IMR-90 (cell line): ENCODE measurements around the gene ADAMTSL1. TPM values are rescaled to one million over a fixed set of nuclear protein-coding genes. Genes with fewer than 3 reads are reported as not detected.
A peak's percentile ranks its signal among the peaks of the same experiment; 100 is the strongest.

ENCODE experiments used
- ATAC-seq: fragments of 200-7000 bp; cut with Tn5 transposase; 2 replicates; pipeline ENCODE4 v1.9.1; 2020; ENCODE audit warnings: low read depth, mild to moderate bottlenecking, moderate library complexity
- BruUV-seq: library from RNA; stranded (reverse); fragments of 400-500 nt; replicated peaks from 2 replicates; lab custom pipeline; 2021; lab: Mats Ljungman, UMichigan
- CTCF ChIA-PET: fragments of 300-600 bp; formaldehyde crosslinking; extraction: SDS; loops from one replicate; lab custom pipeline; 2021; ENCODE audit warnings: antibody characterized with exemption; lab: Yijun Ruan, JAX
- POLR2A ChIA-PET: fragments of 300-600 bp; sonication (Branson Sonifier 250); formaldehyde crosslinking; loops from one replicate; lab custom pipeline; 2022; ENCODE audit warnings: antibody characterized with exemption; ENCODE audit not compliant: unreplicated experiment; lab: Charles Lee
- DNase-seq: peaks from one replicate; pipeline ENCODE4 v3.0.0; 2013
- H2AFZ ChIP-seq: replicated peaks from 2 replicates; pipeline ENCODE3; 2013; ENCODE audit warnings: low read length, mild to moderate bottlenecking; ENCODE audit not compliant: poor library complexity
- H2AK5ac ChIP-seq: 2 replicates; pipeline ENCODE4 v1.6.1; 2013; ENCODE audit warnings: low read depth, low read length, inconsistent platforms
- H2AK9ac ChIP-seq: replicated peaks from 2 replicates; pipeline ENCODE3; 2013; ENCODE audit warnings: mild to moderate bottlenecking, low read depth, low read length, moderate library complexity; ENCODE audit not compliant: poor library complexity
- H2BK120ac ChIP-seq: 2 replicates; pipeline ENCODE4 v1.6.1; 2013; ENCODE audit warnings: low read depth, low read length, inconsistent platforms
- H2BK15ac ChIP-seq: 3 replicates; pipeline ENCODE4 v1.6.1; 2013; ENCODE audit warnings: low read depth, low read length, inconsistent platforms
- H2BK20ac ChIP-seq: 2 replicates; pipeline ENCODE4 v1.6.1; 2013; ENCODE audit warnings: low read depth, mild to moderate bottlenecking, inconsistent platforms, low read length, moderate library complexity
- H2BK5ac ChIP-seq: 2 replicates; pipeline ENCODE4 v1.6.1; 2013; ENCODE audit warnings: mild to moderate bottlenecking, low read depth, low read length, inconsistent platforms; ENCODE audit not compliant: poor library complexity, severe bottlenecking
- H3K14ac ChIP-seq: replicated peaks from 2 replicates; pipeline ENCODE4 v1.6.1; 2013; ENCODE audit warnings: low read depth, low read length, inconsistent platforms
- H3K18ac ChIP-seq: 2 replicates; pipeline ENCODE4 v1.6.1; 2013; ENCODE audit warnings: low read depth, low read length, control low read depth
- H3K23ac ChIP-seq: 2 replicates; pipeline ENCODE4 v1.6.1; 2013; ENCODE audit warnings: low read depth, low read length, inconsistent platforms
- H3K27ac ChIP-seq: 2 replicates; pipeline ENCODE4 v1.5.1; 2013; ENCODE audit warnings: mild to moderate bottlenecking, control low read depth, low read length; ENCODE audit not compliant: insufficient read depth
- H3K27me3 ChIP-seq: 2 replicates; pipeline ENCODE4 v1.6.1; 2013; ENCODE audit warnings: low read length; ENCODE audit not compliant: control insufficient read depth, insufficient read depth
- H3K36me3 ChIP-seq: 2 replicates; pipeline ENCODE4 v1.6.1; 2013; ENCODE audit warnings: low read length, mixed read lengths; ENCODE audit not compliant: control insufficient read depth, insufficient read depth
- H3K4ac ChIP-seq: 2 replicates; pipeline ENCODE4 v1.6.1; 2013; ENCODE audit warnings: low read depth, low read length, inconsistent platforms
- H3K4me1 ChIP-seq: 2 replicates; pipeline ENCODE4 v1.6.1; 2013; ENCODE audit warnings: low read length, mixed read lengths; ENCODE audit not compliant: control insufficient read depth, insufficient read depth
- H3K4me2 ChIP-seq: 2 replicates; pipeline ENCODE4 v1.6.1; 2013; ENCODE audit warnings: low read depth, mild to moderate bottlenecking, control low read depth, low read length, moderate library complexity
- H3K4me3 ChIP-seq: 2 replicates; pipeline ENCODE4 v1.5.1; 2013; ENCODE audit warnings: low read depth, mild to moderate bottlenecking, control low read depth, low read length, moderate library complexity; ENCODE audit not compliant: insufficient read depth
- H3K56ac ChIP-seq: 2 replicates; pipeline ENCODE4 v1.6.1; 2013; ENCODE audit warnings: low read length, inconsistent platforms; ENCODE audit not compliant: insufficient read depth; ENCODE audit errors: extremely low read depth
- H3K79me1 ChIP-seq, 2 experiments: 2 replicates each; pipeline ENCODE4 v1.6.1; 2013; ENCODE audit warnings: low read length in 2 of 2, inconsistent platforms in 1 of 2, low read depth in 1 of 2
- H3K9ac ChIP-seq: 2 replicates; pipeline ENCODE4 v1.6.1; 2013; ENCODE audit warnings: low read depth, low read length, control low read depth
- H3K9me1 ChIP-seq: 2 replicates; pipeline ENCODE4 v1.6.1; 2013; ENCODE audit warnings: low read length, inconsistent platforms; ENCODE audit not compliant: insufficient read depth
- H3K9me3 ChIP-seq: 2 replicates; pipeline ENCODE4 v1.6.1; 2013; ENCODE audit warnings: low read length; ENCODE audit not compliant: control insufficient read depth, insufficient read depth
- H4K20me1 ChIP-seq: 2 replicates; pipeline ENCODE4 v1.6.1; 2013; ENCODE audit warnings: low read length, inconsistent platforms; ENCODE audit not compliant: insufficient read depth
- H4K5ac ChIP-seq: 2 replicates; pipeline ENCODE4 v1.6.1; 2013; ENCODE audit warnings: mild to moderate bottlenecking, low read depth, low read length, control low read depth
- H4K8ac ChIP-seq, 2 experiments: 2 replicates each; pipeline ENCODE4 v1.6.1; 2013; ENCODE audit warnings: low read depth in 2 of 2, low read length in 2 of 2, control low read depth in 1 of 2, inconsistent platforms in 1 of 2
- H4K91ac ChIP-seq: 2 replicates; pipeline ENCODE4 v1.6.1; 2013; ENCODE audit warnings: low read depth, low read length, inconsistent platforms; ENCODE audit not compliant: insufficient read depth
- NFE2L2 ChIP-seq: fragments of 150-350 bp; IDR thresholded peaks from 2 replicates; pipeline ENCODE4 v1.6.1; 2016; ENCODE audit warnings: low read depth, mild to moderate bottlenecking, low read length
- WGBS, 2 experiments: methylation state at CpG; one replicate each; pipeline versions ENCODE4 v1.1.5 to v1.1.7; 2013; ENCODE audit warnings: missing lambda C conversion rate in 2 of 2; ENCODE audit not compliant: insufficient read length in 1 of 2; ENCODE audit errors: extremely low coverage in 2 of 2; 5-methylcytosine and 5-hydroxymethylcytosine counted together
- dilution Hi-C: fragments of 300-500 bp; cut with HindIII; formaldehyde crosslinking; loops from one replicate; pipeline ENCODE4 v1.14.3; 2018; ENCODE audit warnings: low sequenced_read_pairs; ENCODE audit not compliant: unreplicated experiment
- in situ Hi-C: fragments of 300-500 bp; cut with MboI; formaldehyde crosslinking; loops from 3 replicates; pipeline ENCODE4 v1.14.3; 2019; ENCODE audit warnings: low sequenced_read_pairs, inconsistent platforms, mixed read lengths
- intact Hi-C: fragments of 100-400 bp; cut with micrococcal nuclease; formaldehyde crosslinking; loops from 2 replicates; pipeline ENCODE4 v1.10.0; 2022
- polyA plus RNA-seq, 3 experiments: library from polyadenylated mRNA; depleted of rRNA; stranded (reverse); fragments of >200 nt; gene quantifications; 2 replicates each; pipeline ENCODE4 v1.2.3, GENCODE V29; 2012; ENCODE audit warnings: low replicate concordance in 1 of 3
- total RNA-seq: library from RNA; depleted of rRNA; stranded (reverse); fragments of >200 nt; gene quantifications from 2 replicates; pipeline ENCODE4 v1.2.3, GENCODE V29; 2012

ADAMTSL1 gene
- total and polyA plus RNA-seq, 2 of the 4 experiments (the other 2 are of a cell fraction), result 38.2 to 62.2 TPM

- Histone ChIP-seq H3K9ac (no peak overlapping the region), H4K91ac (no peak overlapping the region), H3K14ac (no peak overlapping the region), H4K20me1 (no peaks in the 10 kb centered on the region), H3K27ac (no peak overlapping the region), H3K79me1 (no peaks in the 10 kb centered on the region), H3K36me3 (no peaks in the 10 kb centered on the region), H3K18ac (no peak overlapping the region), H2AFZ (no peak overlapping the region), H3K4me3 (no peak overlapping the region), H2BK120ac (no peak overlapping the region), H3K27me3 (no peaks in the 10 kb centered on the region), H3K4ac (no peak overlapping the region), H2AK5ac (no peak overlapping the region), H3K4me2 (no peak overlapping the region), H3K4me1 (peaks cover 4% of the 10 kb centered on the region; the same call in 1 of the 2 replicates), H4K8ac (no peak overlapping the region), H3K23ac (no peak overlapping the region), H4K5ac (no peak overlapping the region), H2AK9ac (no peak overlapping the region), H2BK5ac (no peak overlapping the region), H3K56ac (no peak overlapping the region), H3K9me1 (no peaks in the 10 kb centered on the region; the same call in none of the 2 replicates), H2BK15ac (no peak overlapping the region), H3K9me3 (no peaks in the 10 kb centered on the region), H2BK20ac (no peak overlapping the region)
- dilution Hi-C loops (no loop called here), in situ Hi-C loops (no loop called here), intact Hi-C loops (loop anchor here (10.0 kb wide), 1 partner anchor 347 kb away; no protein-coding TSS in a partner anchor)
- ChIA-PET POLR2A (no interaction called here), CTCF (interaction anchor here (0.7 to 1.6 kb wide), 2 partner anchors 13 to 75 kb away, joined by 3 to 7 read pairs; no protein-coding TSS in a partner anchor)
- ATAC-seq, result no peak
- peak; percentile 39 for DNase-seq
- BruUV-seq, result no TSS peak
- 80% methylated on average over 1 of the region's 2 CpGs; no CpG with 5 or more reads in 1 of the 2 experiments for WGBS, 2 experiments
- TF ChIP-seq NFE2L2, result no peak
Observed at GRCh38 chr9:18601956-18602355, 128.0 kb downstream of the ADAMTSL1 start.
